K562 (cell line): ENCODE data around the gene TMEM192. TPM values are rescaled to one million over a fixed set of nuclear protein-coding genes. Genes with fewer than 3 reads are reported as not detected.

Source experiments
- ATAC-seq: fragments of 200-7000 bp; cut with Tn5 transposase; 3 replicates; pipeline ENCODE4 v1.9.1; 2020; ENCODE audit warnings: moderate library complexity
- BruUV-seq: library from RNA; stranded (reverse); fragments of 400-500 nt; replicated peaks from 2 replicates; lab custom pipeline; 2021; lab: Mats Ljungman, UMichigan
- CTCF ChIA-PET: fragments of 300-600 bp; formaldehyde crosslinking; extraction: SDS; loops from one replicate; lab custom pipeline; 2021; ENCODE audit warnings: low intra/inter-chr PET ratio; lab: Yijun Ruan, JAX
- POLR2A ChIA-PET: fragments of 300-600, 350-650 bp; sonication (Branson Sonifier 250); formaldehyde crosslinking; extraction: SDS; loops from one replicate; lab custom pipeline; 2021; ENCODE audit warnings: antibody characterized with exemption, inconsistent platforms; lab: Yijun Ruan, JAX
- DNase-seq, 4 experiments: peaks; one replicate each; pipeline versions ENCODE4 v3.0.0 to v3.0.0-alpha.2; 2011 to 2018; ENCODE audit warnings: low spot score in 3 of 4, mixed read lengths in 3 of 4; ENCODE audit errors: extremely low read depth in 1 of 4
- FAIRE-seq: peaks from 2 replicates; lab custom pipeline; 2011; peaks lifted over from hg19 to GRCh38; lab: Jason Lieb, UNC
- H2AFZ ChIP-seq: 2 replicates; pipeline ENCODE4 v1.6.0; 2011; ENCODE audit warnings: low read depth, low read length, control low read depth, inconsistent platforms
- H3K27ac ChIP-seq: fragments of 200-600 bp; 3 replicates; pipeline ENCODE4 v1.8.0; 2011; ENCODE audit warnings: low read depth, mild to moderate bottlenecking, control low read depth, inconsistent platforms, low read length, moderate library complexity, mixed read lengths; ENCODE audit errors: extremely low read depth
- H3K27me3 ChIP-seq, 2 experiments: fragments of 300-600 bp in 1 of 2; 2 replicates in 1 of 2; 3 replicates in 1 of 2; pipeline versions ENCODE4 v1.6.0 to v1.8.0; 2011; ENCODE audit warnings: inconsistent platforms in 2 of 2, low read length in 2 of 2, mild to moderate bottlenecking in 1 of 2, mixed read lengths in 1 of 2, moderate library complexity in 1 of 2; ENCODE audit not compliant: control insufficient read depth in 2 of 2, insufficient read depth in 2 of 2
- H3K36me3 ChIP-seq: fragments of 300-600 bp; 3 replicates; pipeline ENCODE4 v1.8.0; 2011; ENCODE audit warnings: mild to moderate bottlenecking, low read length, inconsistent platforms; ENCODE audit not compliant: control insufficient read depth, insufficient read depth
- H3K4me1 ChIP-seq, 2 experiments: fragments of 200-600 bp in 1 of 2; replicated peaks in 1 of 2; 2 replicates in 1 of 2; 3 replicates in 1 of 2; pipeline versions ENCODE4 v1.5.1 to v1.8.0; 2011; ENCODE audit warnings: inconsistent platforms in 2 of 2, low read length in 2 of 2, mild to moderate bottlenecking in 1 of 2, mixed read lengths in 1 of 2, moderate library complexity in 1 of 2; ENCODE audit not compliant: control insufficient read depth in 2 of 2, insufficient read depth in 2 of 2
- H3K4me2 ChIP-seq: 2 replicates; pipeline ENCODE4 v1.6.1; 2011; ENCODE audit warnings: low read length, control low read depth, inconsistent platforms, mixed read lengths; ENCODE audit not compliant: insufficient read depth
- H3K4me3 ChIP-seq: fragments of 200-600 bp; sonication (generic), shearing (Covaris generic); 2 replicates; pipeline ENCODE4 v1.5.1; 2016; ENCODE audit warnings: control low read depth, inconsistent platforms
- H3K79me2 ChIP-seq: fragments of 200-600 bp; 3 replicates; pipeline ENCODE4 v1.8.0; 2011; ENCODE audit warnings: low read length, inconsistent platforms; ENCODE audit not compliant: control insufficient read depth, insufficient read depth
- H3K9ac ChIP-seq, 2 experiments: 2 replicates each; pipeline versions ENCODE4 v1.6.0 to v1.6.1; 2011; ENCODE audit warnings: low read depth in 2 of 2, low read length in 2 of 2, control low read depth in 1 of 2, inconsistent platforms in 1 of 2, mild to moderate bottlenecking in 1 of 2, mixed read lengths in 1 of 2; ENCODE audit not compliant: insufficient read depth in 1 of 2
- H3K9me1 ChIP-seq: one replicate; pipeline ENCODE4 v1.6.0; 2011; ENCODE audit warnings: inconsistent platforms, mild to moderate bottlenecking, low read length, moderate library complexity; ENCODE audit not compliant: control insufficient read depth, insufficient read depth
- H3K9me3 ChIP-seq: replicated peaks from 2 replicates; pipeline ENCODE4 v1.5.1; 2011; ENCODE audit warnings: low read depth, low read length, inconsistent platforms; ENCODE audit not compliant: control insufficient read depth, insufficient read depth
- H4K20me1 ChIP-seq: replicated peaks from 2 replicates; pipeline ENCODE4 v1.6.1; 2011; ENCODE audit warnings: low read length, inconsistent platforms, mixed read lengths; ENCODE audit not compliant: control insufficient read depth, insufficient read depth
- CBX2 ChIP-seq: fragments of 200-600 bp; sonication (generic); IDR thresholded peaks from one replicate; pipeline ENCODE4 v1.6.1; 2012; ENCODE audit warnings: mild to moderate bottlenecking, low read length, inconsistent platforms; ENCODE audit not compliant: insufficient read depth, poor library complexity, severe bottlenecking
- CGGBP1 ChIP-seq: fragments of 250-450 bp; sonication (Bioruptor Pico); IDR thresholded peaks from 2 replicates; pipeline ENCODE4 v1.9.0; 2021; ENCODE audit warnings: mild to moderate bottlenecking
- CHD1 ChIP-seq: fragments of 200-600 bp; sonication (generic); IDR thresholded peaks from one replicate; pipeline ENCODE4 v1.6.1; 2012; ENCODE audit warnings: mild to moderate bottlenecking, moderate library complexity, low read length, inconsistent platforms
- COPS2 ChIP-seq: fragments of 450-650 bp; conservative IDR thresholded peaks from 2 replicates; pipeline ENCODE4 v1.6.1; 2016; ENCODE audit warnings: mild to moderate bottlenecking, moderate library complexity
- CREM ChIP-seq: IDR thresholded peaks from 2 replicates; pipeline ENCODE4 v1.6.1; 2014; ENCODE audit warnings: antibody characterized with exemption, low read depth
- E2F8 ChIP-seq: fragments of 450-650 bp; IDR thresholded peaks from 2 replicates; pipeline ENCODE4 v1.7.1; 2018; ENCODE audit warnings: mild to moderate bottlenecking, low read depth; ENCODE audit not compliant: partially characterized antibody
- HDAC8 ChIP-seq: fragments of 450-650 bp; IDR thresholded peaks from 2 replicates; pipeline ENCODE4 v1.6.1; 2016; ENCODE audit warnings: mild to moderate bottlenecking, missing genetic modification characterization, moderate library complexity, missing compliant biosample characterization
- PRMT5 ChIP-seq: sonication (generic); formaldehyde crosslinking; IDR thresholded peaks from 2 replicates; pipeline ENCODE4 v1.5.0; 2020; ENCODE audit warnings: missing genetic modification reagents
- RNF2 ChIP-seq: sonication (generic); IDR thresholded peaks from 2 replicates; pipeline ENCODE4 v1.6.1; 2016
- SMAD2 ChIP-seq: fragments of 150-350 bp; IDR thresholded peaks from 2 replicates; pipeline ENCODE4 v1.6.1; 2014; ENCODE audit warnings: low read depth, mild to moderate bottlenecking, low read length
- SMC3 ChIP-seq: conservative IDR thresholded peaks from 2 replicates; pipeline ENCODE4 v1.6.1; 2011; ENCODE audit warnings: low read depth, low read length, improper control_type of control experiment; ENCODE audit not compliant: insufficient read depth
- ZBED1 ChIP-seq: IDR thresholded peaks from 2 replicates; pipeline ENCODE4 v1.6.1; 2014
- ZBTB5 ChIP-seq: fragments of 450-650 bp; IDR thresholded peaks from 2 replicates; pipeline ENCODE4 v1.6.1; 2017; ENCODE audit warnings: antibody characterized with exemption
- ZNF778 ChIP-seq: fragments of 450-650 bp; formaldehyde crosslinking; IDR thresholded peaks from 2 replicates; pipeline ENCODE4 v1.4.0; 2020; ENCODE audit warnings: mild to moderate bottlenecking, moderate library complexity
- WGBS: fragments of 100-300 bp; shearing (Covaris generic); methylation state at CpG from one replicate; pipeline ENCODE4 v1.1.6; 2016; ENCODE audit warnings: low coverage, mixed read lengths; ENCODE audit not compliant: insufficient coverage; ENCODE audit errors: missing lambda C conversion rate; 5-methylcytosine and 5-hydroxymethylcytosine counted together
- in situ Hi-C: fragments of 300-500 bp; cut with MboI; formaldehyde crosslinking; loops from 4 replicates; pipeline ENCODE4 v1.15.0; 2018; ENCODE audit warnings: inconsistent platforms, mixed read lengths
- intact Hi-C: fragments of 100-400 bp; cut with micrococcal nuclease; formaldehyde crosslinking; loops from 2 replicates; pipeline ENCODE4 v1.14.2; 2022
- polyA plus RNA-seq, 8 experiments: library from polyadenylated mRNA; depleted of rRNA in 4 of 8; stranded (reverse) in 5 of 8; unstranded in 3 of 8; fragments of >200 nt; fragmentation: Nextera tagmentation in 2 of 8; fragmentation: Illumina TruSeq in 1 of 8; extraction: Ambion mirVana in 2 of 8; extraction: Trizol in 1 of 8; gene quantifications; 2 replicates each; pipeline versions ENCODE4 v1.2.1 to v1.2.3, GENCODE V29; 2011 to 2014; ENCODE audit warnings: inconsistent platforms in 1 of 8, missing spikeins in 1 of 8
- total RNA-seq, 7 experiments: library from RNA; depleted of rRNA in 6 of 7; stranded (reverse); fragments of >200 nt in 6 of 7; fragmentation: Illumina TruSeq in 2 of 7; extraction: Trizol in 2 of 7; gene quantifications; 2 replicates each; pipeline versions ENCODE4 v1.2.1 to v1.2.3, GENCODE V29; 2011 to 2021; ENCODE audit warnings: low replicate concordance in 1 of 7

Gene TMEM192
- total and polyA plus RNA-seq, 9 of the 15 experiments (the other 6 are each of a cell fraction or from before 2014, with no cell fraction given), result 4.4 to 28.5 (median 13.3) TPM

GRCh38 chr4:165158762-165159161, 46.1 kb upstream of the TMEM192 start:
- Histone ChIP-seq H3K4me3 (no peak overlapping the region), H3K4me2 (no peak overlapping the region), H3K36me3 (no peaks in the 10 kb centered on the region), H3K27ac (no peak overlapping the region)
- CTCF ChIA-PET, result no interaction called here
- TF ChIP-seq CGGBP1 (CRISPR knock-in tag), result no peak
- TF ChIP-seq, all 486 proteins: peak for 0
- intact Hi-C loops, result no loop called here
- Histone ChIP-seq H3K9me1 (no peaks in the 10 kb centered on the region), H3K79me2 (no peaks in the 10 kb centered on the region), H2AFZ (no peak overlapping the region), H4K20me1 (no peaks in the 10 kb centered on the region), H3K27me3 (no peaks in the 10 kb centered on the region), H3K4me1 (no peaks in the 10 kb centered on the region), H3K9me3 (no peaks in the 10 kb centered on the region), H3K9ac (no peak overlapping the region)
- FAIRE-seq, result no peak
- POLR2A ChIA-PET, result no interaction called here
- ATAC-seq, result no peak
- DNase-seq, result no peak
- BruUV-seq, result no TSS peak
- in situ Hi-C loops, result no loop called here

GRCh38 chr4:165156906-165157305, 44.2 kb upstream of the TMEM192 start:
- Histone ChIP-seq H4K20me1 (no peaks in the 10 kb centered on the region), H3K36me3 (no peaks in the 10 kb centered on the region), H3K4me3 (no peak overlapping the region), H3K27ac (no peak overlapping the region), H3K4me2 (no peak overlapping the region), H2AFZ (no peak overlapping the region), H3K9me1 (no peaks in the 10 kb centered on the region), H3K9ac (no peak overlapping the region), H3K27me3 (no peaks in the 10 kb centered on the region), H3K79me2 (no peaks in the 10 kb centered on the region), H3K9me3 (no peaks in the 10 kb centered on the region), H3K4me1 (no peaks in the 10 kb centered on the region)
- ChIA-PET CTCF (no interaction called here), POLR2A (no interaction called here)
- in situ Hi-C loops (no loop called here), intact Hi-C loops (no loop called here)
- DNase-seq, result no peak
- WGBS, result 13% methylated on average over 2 of the region's 2 CpGs
- FAIRE-seq, result no peak
- no TSS peak for BruUV-seq
- no peak for ATAC-seq
- TF ChIP-seq SMAD2 (no peak), ZNF778 (CRISPR knock-in tag) (no peak), COPS2 (no peak), RNF2 (no peak), CHD1 (no peak), CBX2 (no peak), ZBTB5 (no peak), E2F8 (no peak), PRMT5 (no peak), ZBED1 (no peak), HDAC8 (no peak), SMC3 (no peak), CREM (no peak)
